Kasumi-1 (cell line): ENCODE data around the gene ATRNL1.
"Not testable (repeated sequence)": the region's sequence is repeated elsewhere in the genome, so short reads cannot be mapped to it uniquely, and the experiment has no call there.

Source experiments
- DNase-seq, 2 experiments: peaks; one replicate each; lab custom pipeline; 2025; lab: John Stamatoyannopoulos, UW

ATRNL1 gene

DNA sequence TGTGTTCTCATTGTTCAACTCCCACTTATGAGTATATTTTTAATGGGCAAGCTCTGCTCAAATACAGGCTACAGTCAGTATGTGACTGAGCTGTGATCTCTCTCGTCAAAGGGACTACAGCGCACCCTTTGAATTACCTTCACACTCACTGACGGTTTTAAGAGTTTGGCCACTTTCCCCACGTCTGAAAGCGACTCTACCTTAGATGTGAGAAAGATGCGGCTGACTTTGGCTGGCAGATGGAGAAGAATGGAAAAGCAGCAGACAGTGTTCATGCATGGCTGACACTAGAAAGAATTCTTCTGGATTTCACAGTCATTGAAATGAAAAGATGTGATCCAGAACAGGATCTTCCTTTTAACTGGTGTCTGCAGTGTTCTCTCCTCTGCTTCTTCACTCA is 2.0 kb upstream of the ATRNL1 start:
- DNase-seq = no peak

DNA sequence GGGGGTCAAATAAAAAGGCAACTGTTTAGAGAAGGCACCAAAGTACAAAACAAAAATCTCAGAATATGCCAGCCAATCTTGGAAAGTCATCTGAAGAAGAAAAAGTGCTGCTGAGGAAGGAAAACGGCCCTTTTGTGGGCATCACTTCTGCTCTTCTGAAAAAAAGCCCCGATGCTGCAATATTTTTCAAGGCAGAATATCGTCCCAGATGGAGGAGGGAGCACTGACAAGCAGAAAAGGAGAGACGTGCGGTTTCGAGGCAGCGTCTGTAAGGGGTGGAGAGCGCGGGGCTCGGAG is 959 bp upstream of the ATRNL1 start:
- peak in 1 of 2 experiments; percentile 38 for DNase-seq

DNA sequence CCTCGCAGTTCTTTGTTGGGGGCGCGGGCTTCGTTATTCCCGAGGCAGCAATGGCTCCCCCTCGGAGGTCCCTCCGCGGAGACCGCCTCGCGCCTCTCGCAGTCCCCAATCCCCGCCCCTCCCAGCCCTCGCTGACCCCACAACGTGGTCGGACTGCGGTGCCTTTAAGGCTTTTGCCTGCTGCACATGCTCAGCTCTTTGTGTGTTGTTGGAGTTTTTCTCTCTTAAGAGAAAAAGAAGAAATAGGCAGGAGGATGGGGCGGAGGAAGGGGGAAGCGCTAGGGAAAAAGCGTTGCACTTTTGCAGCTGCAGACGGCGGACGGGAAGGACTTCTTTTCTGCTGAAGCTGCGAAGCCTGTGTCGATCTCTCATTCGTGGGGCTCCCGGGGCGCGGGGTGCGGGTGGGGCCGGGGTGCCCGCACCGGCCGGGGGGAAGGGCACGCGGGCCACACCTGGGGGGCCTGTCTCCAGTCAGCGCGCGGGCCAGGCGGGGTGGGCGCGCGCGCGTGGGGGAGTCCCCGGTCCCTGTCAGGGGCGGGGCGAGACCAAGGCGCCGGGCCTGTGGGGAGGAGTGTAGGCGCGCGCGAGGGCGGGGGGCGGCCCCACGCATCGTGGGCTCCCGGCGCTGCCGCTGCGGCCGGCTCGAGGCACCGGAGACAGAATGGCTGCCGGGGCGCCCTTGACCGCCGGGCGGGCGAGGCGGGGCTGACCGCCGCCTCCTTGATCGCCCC is 445 bp upstream of the ATRNL1 start:
- DNase-seq = peak; percentile 25 to 45

DNA sequence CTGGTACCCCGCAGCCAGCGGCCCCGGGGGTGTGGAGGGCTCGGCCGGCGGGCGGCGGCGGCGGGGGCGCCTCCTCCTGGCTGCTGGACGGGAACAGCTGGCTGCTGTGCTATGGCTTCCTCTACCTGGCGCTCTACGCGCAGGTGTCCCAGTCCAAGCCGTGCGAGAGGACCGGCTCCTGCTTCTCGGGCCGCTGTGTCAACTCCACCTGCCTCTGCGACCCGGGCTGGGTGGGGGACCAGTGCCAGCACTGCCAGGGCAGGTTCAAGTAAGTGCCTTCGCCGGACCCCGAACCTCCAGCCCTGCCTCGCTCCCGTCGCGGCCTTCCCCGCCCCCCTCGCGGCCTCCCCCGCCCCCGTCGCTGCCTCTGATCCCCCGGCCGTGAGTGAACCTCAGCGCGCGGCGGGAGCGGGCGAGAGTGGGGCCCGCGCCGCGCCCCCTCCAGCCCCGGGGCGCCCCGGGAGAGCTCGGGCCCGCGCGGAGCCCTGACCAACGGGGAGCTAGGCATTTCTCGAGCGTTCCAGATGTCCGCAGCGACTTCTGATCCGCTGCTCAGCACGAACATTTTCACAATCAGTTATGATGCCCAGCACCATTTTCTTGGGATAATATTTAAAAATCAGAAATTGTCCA is 727 bp downstream of the ATRNL1 start:
- DNase-seq = no peak

DNA sequence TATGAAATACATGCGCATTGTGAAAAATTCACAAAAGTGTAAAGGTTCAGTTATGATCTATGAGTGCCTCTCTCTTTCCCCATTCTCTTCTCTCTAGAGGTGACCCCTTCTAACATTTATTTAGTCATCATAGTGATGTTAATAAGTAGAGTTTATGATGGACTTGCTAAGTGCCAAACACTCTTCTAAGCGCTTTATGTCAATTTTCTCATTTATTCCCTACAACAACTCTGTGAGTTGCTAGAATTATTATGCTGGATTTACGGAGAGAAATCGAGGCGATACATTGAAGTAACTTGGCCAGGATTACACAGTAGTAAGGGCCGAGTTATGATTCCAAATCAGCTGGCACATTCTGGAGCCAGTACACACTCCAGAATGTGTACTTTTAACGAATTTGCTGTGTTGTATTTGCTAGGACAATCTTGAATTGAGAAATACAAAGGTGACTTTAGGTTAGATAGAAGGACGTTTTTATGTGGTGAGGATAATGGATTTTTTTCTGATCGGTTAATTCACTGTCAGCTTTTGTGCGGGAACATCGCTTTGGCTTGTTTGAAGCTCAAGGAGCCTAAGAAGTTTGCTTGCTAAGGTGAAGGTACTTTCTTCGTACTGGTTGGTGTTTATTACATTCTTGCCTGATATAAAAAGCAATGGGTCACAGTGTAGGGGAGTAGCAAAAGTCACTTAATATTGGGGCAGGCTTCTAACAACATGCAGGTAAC is 1.4 kb downstream of the ATRNL1 start:
- DNase-seq = no peak

DNA sequence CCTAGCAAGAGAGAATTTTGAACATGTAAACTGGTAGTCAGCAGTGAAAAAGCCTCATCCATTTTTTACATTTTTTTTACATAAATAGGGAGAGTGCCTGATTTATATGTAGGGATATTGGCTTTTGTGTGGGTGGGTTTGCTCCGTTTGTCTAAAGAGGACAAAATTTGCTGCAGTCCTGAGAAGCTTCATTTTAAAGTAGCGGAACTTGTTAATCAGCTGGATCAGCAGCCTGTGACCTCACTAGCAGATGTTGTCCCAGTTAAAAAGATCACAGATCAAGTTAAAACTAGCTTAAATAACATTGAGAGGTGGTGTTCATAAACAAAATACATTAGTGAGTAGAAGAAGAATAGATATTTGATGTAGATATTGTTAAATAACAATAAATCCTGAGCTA is 2.6 kb downstream of the ATRNL1 start:
- no peak for DNase-seq

DNA sequence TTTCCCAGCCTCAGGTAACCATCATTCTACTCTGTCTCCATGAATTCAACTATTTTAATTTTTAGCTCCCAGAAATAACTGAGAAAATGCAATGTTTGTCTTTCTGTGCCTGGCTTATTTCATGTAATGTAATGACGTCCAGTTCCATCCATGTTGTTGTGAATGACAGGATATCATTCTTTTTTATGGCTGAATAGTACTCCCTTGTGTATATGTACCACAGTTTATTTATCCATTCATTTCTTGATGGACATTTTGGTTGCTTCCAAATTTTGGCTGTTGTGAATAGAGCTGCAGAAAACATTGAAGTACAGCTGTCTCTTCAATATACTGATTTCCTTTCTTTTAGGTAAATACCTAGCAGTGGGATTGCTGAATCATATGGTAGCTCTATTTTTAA is 10.5 kb downstream of the ATRNL1 start:
- DNase-seq = no peak

DNA sequence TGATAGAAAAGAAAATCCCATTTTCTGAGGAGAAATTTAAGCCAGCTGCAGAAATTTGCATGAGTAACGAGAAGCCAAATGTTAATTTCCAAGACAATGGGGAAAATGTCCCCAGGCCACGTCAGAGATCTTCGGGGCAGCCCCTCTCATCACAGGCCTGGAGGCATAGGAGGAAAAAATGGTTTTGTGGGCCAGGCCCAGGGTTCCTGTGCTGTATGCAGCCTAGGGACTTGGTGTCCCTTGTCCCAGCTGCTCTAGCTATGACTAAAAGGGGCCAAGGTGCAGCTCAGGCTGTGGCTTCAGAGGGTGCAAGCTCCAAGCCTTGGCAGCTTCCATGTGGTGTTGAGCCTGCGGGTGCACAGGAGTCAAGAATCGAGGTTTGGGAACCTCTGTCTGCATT is 12.2 kb downstream of the ATRNL1 start:
- not testable (repeated sequence) for DNase-seq

DNA sequence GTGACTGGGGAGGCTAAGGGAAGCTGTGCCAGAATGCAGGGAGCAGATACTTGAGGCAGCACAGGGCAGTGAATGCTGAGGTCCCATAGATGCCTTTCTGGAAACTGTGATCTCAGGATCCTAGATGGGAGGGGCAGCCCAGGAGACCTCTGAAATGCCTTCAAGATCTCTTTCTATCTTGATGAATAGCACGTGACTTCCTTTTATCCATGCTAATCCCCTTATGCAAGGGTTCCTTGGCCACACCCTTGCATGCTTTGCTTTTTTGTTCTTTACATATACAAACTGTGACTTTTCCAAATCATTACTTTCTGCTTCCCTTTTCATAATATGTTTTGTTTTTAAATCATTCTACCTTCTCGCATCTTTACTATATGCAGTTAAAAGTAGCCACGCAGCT is 14.7 kb downstream of the ATRNL1 start:
- no peak for DNase-seq

DNA sequence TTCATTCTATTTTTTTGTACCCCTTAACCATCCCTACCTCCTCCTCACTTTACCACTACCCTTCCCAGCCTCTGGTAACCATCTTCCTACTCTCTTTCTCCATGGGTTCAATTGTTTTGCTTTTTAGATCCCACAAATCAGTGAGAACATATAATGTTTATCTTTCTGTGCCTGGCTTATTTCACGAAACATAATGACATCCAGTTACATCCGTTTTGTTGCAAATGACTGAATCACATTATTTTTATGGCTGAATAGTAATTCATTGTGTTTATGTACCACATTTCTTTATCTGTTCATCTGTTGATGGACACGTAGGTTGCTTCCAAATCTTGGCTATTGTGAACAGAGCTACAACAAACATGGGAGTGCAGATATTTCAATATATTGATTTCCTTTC is 24.1 kb downstream of the ATRNL1 start:
- DNase-seq = no peak

DNA sequence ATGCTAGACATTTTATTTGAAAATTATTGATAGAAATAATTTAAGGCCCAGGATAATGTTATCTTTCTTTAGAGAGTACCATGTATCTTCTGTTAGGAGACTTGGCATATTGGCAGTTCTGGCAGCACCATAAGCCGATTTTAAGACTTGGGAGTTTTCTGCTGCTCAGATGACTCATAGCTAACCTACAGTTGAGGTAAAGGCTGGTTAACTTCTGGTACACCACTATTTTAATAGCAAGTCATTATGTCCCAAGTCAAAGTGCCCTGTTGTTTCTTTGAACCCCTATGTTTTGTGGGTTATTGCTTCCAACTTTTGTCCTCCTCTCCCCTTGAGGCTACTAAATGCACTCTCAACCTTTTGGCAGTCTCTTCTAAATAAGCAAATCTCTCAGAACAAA is 25.2 kb downstream of the ATRNL1 start:
- no peak for DNase-seq

DNA sequence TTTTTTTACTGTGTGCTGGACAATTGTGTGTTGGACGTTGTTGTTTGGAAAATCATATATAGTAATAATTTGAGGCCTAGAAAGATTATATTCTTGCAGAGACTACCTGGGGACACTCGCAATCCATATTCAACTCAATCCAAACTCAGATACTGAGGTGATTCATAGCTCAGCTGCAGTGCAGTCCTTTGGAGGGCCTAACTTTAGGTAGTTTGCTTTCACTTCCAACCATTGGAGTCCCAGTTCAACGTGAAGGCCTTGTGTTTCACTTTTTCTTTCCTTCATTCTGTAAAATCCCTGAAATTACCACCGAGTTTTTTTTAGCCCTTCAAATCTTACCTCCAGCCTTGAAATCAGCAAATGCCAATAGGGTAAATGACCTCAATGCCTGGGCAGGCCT is 32.3 kb downstream of the ATRNL1 start:
- no peak for DNase-seq

DNA sequence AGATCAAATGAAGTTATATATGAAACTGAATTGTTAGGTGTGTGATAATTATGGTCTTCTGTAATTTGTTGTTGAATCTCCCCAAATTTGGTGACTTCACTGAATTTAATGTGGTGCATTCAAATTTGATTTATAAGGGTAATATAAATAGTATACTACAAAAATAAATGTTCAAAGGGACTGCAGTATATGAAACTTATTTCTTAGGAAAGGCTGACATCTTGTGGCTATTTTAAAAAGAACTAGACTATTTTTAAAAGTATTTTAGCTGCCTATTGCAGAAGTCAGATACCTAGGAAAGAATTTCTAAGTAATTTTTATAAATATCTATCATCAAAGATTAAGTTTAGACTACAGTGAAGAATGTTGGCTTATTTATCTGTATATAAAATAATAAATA is 36.6 kb downstream of the ATRNL1 start:
- peak; percentile 79 to 87 for DNase-seq

DNA sequence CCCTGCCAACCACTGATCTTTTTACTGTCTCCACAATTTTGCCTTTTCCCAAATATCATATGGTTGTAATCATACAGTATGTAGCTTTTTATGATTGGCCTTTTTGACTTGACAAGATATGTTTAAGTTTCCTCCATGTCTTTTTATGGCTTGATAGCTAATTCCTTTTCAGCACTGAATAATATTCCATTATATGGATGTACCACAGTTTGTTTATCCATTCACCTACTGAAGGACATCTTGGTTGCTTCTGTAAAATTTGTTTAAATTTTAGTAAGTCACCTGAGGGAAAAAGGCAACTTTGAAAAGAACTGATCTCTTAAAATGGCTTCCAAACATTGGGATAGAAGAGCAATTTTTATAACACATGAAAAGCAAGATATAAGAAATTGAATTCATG is 43.5 kb downstream of the ATRNL1 start:
- DNase-seq = no peak

DNA sequence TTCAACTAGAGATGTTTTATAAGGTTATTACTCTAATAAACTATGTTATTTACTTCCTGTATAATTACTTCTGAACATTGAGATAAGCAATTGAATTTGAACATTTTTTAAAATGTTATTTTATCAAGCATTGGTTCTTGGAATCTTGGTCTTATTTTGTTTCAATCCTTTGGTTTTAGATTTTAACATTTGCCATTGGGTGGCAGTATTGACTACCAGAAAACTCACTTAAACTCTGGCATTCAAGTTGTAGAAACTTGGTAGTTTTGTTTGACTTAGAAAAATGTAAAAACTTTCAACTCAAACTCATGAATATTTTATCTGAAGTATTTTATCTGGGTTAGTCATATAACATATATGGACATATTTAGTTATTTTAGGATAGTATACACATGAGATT is 48.1 kb downstream of the ATRNL1 start:
- DNase-seq = peak; percentile 25 to 39

DNA sequence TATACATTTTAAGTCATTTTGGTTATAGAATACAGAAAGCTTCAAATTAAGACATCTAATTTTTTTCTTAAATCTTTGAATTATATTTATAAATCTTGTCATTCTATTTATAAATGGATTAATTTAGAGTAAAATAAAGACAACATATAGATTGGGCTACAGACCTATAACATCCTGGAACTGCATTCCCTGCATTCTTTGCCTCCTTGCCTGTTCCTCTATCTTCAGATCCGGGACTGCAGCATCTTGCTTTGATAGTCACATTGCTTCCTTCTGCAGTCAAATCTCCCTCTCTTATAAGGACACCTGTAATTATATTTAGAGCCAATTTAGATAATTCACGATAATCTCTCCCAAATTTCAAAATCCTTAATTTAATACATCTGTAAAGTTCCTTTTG is 64.2 kb downstream of the ATRNL1 start:
- no peak for DNase-seq

DNA sequence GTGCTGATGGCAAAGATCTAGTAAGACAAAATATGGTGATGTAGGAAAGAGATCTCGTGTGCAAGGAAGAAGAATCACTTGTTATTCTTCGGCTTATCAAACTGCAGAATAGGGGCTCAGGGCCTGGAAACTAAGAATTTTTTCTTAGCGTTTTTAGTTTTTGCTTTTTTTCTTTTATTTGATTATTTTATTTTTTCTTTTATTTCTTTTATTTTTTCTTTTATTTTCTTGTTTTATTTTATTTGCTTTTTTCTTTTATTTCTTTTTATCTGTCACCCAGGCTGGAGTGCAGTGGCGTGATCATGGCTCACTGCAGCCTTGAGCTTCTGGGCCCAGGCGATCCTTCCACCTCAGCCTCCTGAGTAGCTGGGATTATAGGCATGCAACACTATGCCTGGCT is 70.0 kb downstream of the ATRNL1 start:
- DNase-seq = no peak

DNA sequence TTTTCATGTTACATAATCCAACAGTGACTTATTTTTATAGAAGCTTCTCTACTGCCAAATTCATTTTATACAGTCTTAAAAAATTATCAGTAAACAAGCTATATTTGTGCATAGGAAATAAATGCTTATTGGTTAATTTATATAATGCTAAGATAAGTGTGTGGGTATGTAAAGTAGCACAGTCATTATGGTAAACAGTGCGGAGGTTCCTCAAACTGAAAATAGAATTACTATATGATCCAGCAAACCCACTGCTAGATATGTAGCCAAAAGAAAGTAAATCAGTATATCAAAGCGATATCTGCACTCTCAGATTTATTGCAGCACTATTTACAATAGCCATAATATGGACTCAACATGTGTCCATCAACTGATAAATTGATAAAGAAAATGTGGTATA is 71.1 kb downstream of the ATRNL1 start:
- no peak for DNase-seq

DNA sequence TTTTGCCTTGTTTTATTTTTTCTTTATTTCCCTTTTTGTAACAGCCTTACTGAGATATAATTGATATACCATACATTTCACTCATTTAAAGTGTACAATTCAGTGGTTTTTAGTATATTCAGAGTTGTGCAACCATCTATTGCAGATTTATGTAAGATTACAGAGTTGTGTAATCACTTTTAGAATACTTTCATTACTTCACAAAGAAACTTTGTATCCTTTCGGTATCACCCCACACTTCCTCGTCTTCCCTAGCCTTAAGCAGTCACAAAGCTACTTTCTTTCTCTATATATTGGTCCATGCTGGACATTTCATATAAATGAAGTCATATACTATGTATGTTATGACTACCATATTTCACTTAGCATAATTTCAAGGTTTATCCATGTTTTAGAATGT is 74.6 kb downstream of the ATRNL1 start:
- DNase-seq = no peak

DNA sequence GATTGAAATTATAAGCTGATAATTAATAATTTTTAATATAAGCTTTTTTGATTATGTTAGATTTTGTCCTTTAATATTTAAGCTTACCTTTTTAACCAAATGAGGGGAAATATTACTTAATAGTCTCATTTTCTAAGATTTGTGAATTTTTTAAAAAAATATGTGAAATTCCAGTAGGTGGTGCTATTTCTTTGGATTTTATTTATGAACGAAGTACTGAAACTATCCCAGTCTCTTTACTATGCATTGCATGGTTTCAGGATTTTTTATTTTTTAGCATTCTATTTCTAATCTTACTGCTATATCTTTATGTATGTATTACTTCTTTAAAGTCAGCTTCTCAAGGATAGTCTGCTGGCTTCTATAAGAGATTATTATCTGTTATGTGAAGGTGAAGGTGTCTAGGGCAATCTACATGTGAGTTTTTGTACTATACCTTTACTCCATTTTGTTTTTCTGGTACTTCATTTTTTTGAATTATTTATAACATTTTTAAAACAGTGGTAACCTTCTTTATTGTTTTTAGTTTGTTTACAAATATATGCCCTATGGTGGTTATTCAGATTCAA is 78.3 kb downstream of the ATRNL1 start:
- DNase-seq = peak; percentile 57 to 73

DNA sequence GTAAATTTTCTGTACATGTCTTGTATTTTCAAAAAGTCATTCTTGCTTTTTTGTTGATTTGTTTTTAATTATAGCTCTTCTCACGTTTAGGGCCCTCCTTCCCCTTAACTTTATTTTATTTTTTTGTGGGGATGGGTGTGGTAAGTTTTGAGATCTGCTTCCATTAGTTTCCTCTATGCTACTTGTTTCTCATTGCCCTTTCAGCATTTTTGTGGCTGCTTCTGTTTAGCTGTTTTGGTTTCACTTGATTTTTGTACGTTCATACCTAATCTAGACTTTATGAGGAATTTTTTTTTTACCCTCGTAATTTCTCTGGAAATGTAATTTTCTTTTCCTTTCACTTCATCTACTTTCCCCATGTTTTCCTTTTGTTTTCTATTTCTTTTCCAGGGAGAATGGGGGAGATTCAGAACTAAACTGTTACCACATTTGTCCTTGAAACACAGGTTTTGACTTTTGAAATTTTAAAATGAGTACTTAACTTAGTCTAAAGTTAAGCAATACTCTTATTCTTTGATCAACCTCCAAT is 80.8 kb downstream of the ATRNL1 start:
- DNase-seq = no peak

DNA sequence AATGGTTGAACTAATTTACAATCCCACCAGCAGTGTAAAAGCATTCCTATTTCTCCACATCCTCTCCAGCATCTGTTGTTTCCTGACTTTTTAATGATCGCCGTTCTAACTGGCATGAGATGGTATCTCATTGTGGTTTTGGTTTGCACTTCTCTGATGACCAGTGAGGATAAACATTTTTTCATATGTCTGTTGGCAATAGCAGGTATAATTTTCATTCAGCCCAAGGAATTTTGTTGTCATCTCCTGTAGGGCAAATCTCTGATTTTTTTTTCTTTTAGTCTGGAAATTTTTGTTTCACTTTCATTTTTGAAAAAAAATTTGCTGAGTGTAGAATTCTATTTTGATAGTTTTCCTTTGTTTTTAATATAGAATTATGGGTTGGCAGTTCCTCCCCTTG is 114.1 kb downstream of the ATRNL1 start:
- not testable (repeated sequence) for DNase-seq

DNA sequence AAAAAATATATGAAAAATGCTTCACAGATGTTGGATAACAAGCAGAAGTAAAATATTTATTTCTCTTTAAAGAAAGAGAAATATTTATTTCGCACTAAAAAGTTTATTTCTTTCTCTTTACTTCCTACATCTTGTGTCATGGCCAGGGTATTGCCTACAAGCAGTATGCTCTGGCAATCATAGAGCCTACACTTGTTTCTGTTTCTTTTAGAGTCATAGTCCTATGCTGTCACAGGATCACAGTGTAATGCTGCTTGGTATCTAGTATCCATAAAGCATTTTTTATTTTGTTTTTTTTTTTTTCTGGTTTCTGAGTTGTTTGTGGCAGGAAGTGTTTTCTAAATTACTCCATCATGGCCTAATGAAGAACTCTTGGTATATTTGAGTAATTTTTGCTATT is 116.0 kb downstream of the ATRNL1 start:
- DNase-seq = no peak
